Measurements from ENCODE around the gene TFEC. TPM values are rescaled to one million over a fixed set of nuclear protein-coding genes. Genes with fewer than 3 reads are reported as not detected.

TFEC gene
- not detected in 2 replicates for total RNA-seq

GRCh38 chr7:116030651-116031276 lies at the start of gene TFEC:
Gene TFEC, minus strand, starts transcription at chr7:116030763. Its CDS starts 46,322 bp downstream, at chr7:115984441.

Other genes starting within 250 kb of the TFEC start
- gene TES, start 179.8 kb upstream of the TFEC start, total RNA-seq, result 81.6 and 109 TPM in 2 replicates